Memory B cell (primary cell): Measurements from ENCODE around the gene RAD23B.

Source experiments
- ATAC-seq: fragments of 150-1000 bp; cut with Tn5 transposase; 2 replicates; pipeline ENCODE4 v1.10.0; 2021; ENCODE audit warnings: low read depth, mild to moderate bottlenecking, moderate library complexity
- DNase-seq, 2 donors: peaks; one replicate each; pipeline ENCODE4 v3.0.0; 2022; ENCODE audit warnings: low spot score in 2 of 2
- H3K27ac Mint-ChIP-seq: one replicate; pipeline ENCODE4 v1.8.0; 2022; ENCODE audit warnings: mild to moderate bottlenecking, moderate library complexity, mixed read lengths
- H3K27me3 Mint-ChIP-seq: one replicate; pipeline ENCODE4 v1.8.0; 2022; ENCODE audit warnings: mixed read lengths
- H3K36me3 Mint-ChIP-seq: one replicate; pipeline ENCODE4 v1.8.0; 2022; ENCODE audit warnings: mild to moderate bottlenecking, mixed read lengths
- H3K4me1 Mint-ChIP-seq: one replicate; pipeline ENCODE4 v1.8.0; 2022; ENCODE audit warnings: mixed read lengths
- H3K4me3 Mint-ChIP-seq: one replicate; pipeline ENCODE4 v1.8.0; 2022; ENCODE audit warnings: mild to moderate bottlenecking, moderate library complexity, mixed read lengths
- H3K9me3 Mint-ChIP-seq: one replicate; pipeline ENCODE4 v1.8.0; 2022; ENCODE audit warnings: mixed read lengths

The RAD23B gene

DNA sequence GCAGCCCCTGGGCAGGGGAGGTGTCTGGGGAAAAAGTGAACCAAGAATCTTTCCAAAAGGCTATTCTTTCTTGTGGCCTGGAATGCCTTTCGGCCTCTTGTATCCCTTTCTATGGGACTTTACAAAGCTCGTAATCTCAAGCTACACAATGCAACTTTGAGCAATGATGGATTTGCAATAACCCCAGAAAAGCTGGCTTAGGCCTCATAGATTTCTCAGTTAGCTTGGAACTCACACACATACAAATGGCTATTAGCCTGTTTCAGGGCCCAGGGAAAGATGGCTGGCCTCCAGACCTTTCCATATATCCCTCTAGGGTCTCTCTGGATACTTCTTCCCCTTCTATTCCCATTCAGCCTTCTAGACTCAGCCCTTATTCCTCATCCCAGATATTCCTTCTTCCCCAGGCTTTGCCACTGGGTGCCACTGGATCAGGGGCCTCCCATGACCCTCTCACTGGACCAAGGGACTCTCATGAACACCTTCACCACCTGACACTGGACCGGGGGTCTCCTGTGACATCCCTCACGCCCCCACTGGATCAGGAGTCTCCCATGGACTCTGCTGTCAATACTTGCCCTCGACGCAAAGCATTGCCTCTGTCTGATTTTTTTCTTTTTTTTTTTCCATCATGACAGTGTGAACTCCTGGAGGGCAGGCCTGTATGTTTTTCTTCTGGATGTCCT lies 59.5 kb downstream of the RAD23B start:
- Mint-ChIP-seq H3K4me3 (no peak overlapping the region), H3K9me3 (no peaks in the 10 kb centered on the region), H3K4me1 (peaks cover 10% of the 10 kb centered on the region), H3K27me3 (no peaks in the 10 kb centered on the region), H3K27ac (no peak overlapping the region), H3K36me3 (peaks cover 2% of the 10 kb centered on the region)
- no peak for ATAC-seq
- no peak for DNase-seq

DNA sequence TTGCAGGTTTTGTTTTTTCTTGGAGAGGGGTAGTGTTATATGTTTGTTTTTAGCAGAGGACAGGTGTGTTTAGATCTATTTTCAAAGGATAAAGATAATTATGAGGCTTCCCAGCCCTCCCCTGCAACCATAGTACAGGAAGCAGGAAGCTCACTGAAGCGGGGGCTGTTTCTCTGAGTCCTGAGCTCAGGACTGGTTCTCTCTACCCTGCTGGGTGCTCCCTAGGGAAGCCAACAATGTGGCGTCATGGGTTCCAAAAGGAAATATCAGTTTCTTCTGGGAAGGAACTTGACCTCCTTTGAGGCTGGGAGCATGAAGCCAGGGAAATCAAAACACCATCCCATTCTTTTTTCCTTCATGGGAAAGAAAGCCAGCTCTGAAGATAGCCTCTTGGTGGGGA lies 62.2 kb downstream of the RAD23B start:
- Mint-ChIP-seq H3K36me3 (no peaks in the 10 kb centered on the region), H3K27me3 (peaks cover 2% of the 10 kb centered on the region), H3K27ac (no peak overlapping the region), H3K4me3 (no peak overlapping the region), H3K9me3 (no peaks in the 10 kb centered on the region), H3K4me1 (peaks cover 7% of the 10 kb centered on the region)
- no peak for ATAC-seq
- no peak for DNase-seq

DNA sequence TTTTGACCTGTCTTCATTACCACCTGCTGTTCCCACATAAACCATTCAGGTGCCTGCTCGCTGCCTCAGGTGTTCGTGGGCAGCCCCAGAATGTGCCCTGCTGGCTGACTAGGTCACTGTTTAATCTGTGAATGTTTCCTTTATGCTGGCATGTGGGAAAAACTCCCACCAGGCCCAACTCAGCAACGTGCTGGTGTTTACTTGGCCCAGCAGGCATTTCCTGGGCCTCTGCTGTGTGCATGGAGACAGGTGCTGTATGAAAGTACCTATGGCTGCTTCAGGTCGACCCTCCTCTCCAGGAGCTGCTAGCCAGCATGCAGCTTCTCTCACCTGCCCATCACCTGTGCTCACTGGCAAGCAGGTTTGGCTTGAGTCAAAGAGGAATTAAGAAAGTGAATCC lies 65.8 kb downstream of the RAD23B start:
- no peak for ATAC-seq
- Mint-ChIP-seq H3K4me3 (no peak overlapping the region), H3K27me3 (peaks cover 13% of the 10 kb centered on the region), H3K36me3 (no peaks in the 10 kb centered on the region), H3K9me3 (no peaks in the 10 kb centered on the region), H3K27ac (no peak overlapping the region), H3K4me1 (no peaks in the 10 kb centered on the region)
- DNase-seq: no peak

DNA sequence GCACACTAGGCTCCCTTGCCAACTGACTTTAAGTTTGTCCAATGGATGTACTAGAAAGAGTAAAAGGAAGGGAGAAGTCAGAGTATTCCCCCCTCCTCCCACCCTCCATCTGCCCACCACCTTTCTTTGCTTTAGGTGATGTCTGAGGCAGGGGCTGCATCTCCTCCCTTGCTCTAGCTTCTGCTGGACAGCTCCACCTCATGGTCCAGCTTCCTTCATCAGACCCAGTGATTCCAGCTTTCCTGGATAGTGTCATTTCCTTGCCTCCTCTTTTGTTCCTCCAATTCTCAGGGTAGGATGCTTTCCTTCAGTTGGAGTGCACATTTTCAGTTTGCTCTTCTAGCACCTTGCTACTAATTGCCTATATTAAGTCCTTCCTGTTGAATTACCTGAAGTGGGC lies 67.4 kb downstream of the RAD23B start:
- Mint-ChIP-seq H3K4me1 (no peaks in the 10 kb centered on the region), H3K4me3 (no peak overlapping the region), H3K36me3 (no peaks in the 10 kb centered on the region), H3K27ac (no peak overlapping the region), H3K27me3 (peaks cover 15% of the 10 kb centered on the region), H3K9me3 (no peaks in the 10 kb centered on the region)
- DNase-seq: no peak
- no peak for ATAC-seq

DNA sequence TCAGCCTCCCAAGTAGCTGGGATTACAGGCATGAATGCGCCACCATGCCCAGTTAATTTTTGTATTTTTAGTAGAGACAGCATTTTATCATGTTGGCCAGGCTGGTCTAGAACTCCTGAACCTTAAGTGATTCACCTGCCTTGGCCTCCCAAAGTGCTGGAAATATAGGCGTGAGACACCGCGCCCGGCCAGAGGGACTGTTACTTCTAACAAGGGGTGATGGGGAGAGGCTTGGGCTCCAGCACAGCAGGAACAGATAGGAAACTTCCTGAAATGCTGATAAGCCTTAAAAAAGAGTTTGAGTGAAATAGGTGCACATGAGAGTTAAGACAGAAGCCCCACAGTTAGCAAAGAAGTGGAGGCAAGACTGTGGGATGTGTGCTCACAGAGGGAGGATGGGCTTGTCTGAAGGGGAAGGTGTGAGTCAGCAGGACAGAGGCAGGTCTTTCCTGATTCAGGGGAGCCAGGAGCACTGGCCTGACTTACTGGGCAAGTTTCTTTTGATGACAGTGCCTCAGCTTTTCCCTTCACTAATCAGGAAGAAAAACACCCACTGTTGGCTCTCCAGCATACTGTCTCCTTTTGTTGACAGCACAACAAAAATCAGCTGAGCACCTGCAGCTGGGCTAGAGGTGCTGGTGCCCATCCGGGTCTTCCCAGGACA lies 68.4 kb downstream of the RAD23B start:
- ATAC-seq (no peak), DNase-seq (no peak)
- Mint-ChIP-seq H3K9me3 (no peaks in the 10 kb centered on the region), H3K27ac (no peak overlapping the region), H3K27me3 (peaks cover 20% of the 10 kb centered on the region), H3K4me3 (no peak overlapping the region), H3K4me1 (no peaks in the 10 kb centered on the region), H3K36me3 (no peaks in the 10 kb centered on the region)

DNA sequence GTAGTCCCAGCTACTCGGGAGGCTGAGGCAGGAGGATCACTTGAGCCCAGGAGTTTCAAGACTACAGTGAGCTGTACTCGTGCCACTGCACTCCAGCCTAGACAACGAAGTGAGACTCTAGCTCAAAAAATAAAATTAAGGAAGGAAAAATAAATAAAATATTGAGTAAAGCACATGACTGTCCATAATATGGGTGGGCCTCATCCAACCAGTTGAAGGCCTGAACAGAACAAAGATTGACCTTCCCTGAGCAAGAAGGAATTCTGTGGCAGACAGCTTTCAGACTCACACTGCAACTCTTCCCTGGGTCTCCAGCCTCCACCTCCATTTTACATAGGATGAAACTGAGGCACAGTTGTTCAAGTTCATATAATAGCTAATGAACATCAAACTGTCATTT lies 72.3 kb downstream of the RAD23B start:
- Mint-ChIP-seq H3K4me3 (no peak overlapping the region), H3K4me1 (no peaks in the 10 kb centered on the region), H3K27me3 (peaks cover 18% of the 10 kb centered on the region), H3K36me3 (no peaks in the 10 kb centered on the region), H3K27ac (no peak overlapping the region), H3K9me3 (no peaks in the 10 kb centered on the region)
- DNase-seq (no peak), ATAC-seq (no peak)

DNA sequence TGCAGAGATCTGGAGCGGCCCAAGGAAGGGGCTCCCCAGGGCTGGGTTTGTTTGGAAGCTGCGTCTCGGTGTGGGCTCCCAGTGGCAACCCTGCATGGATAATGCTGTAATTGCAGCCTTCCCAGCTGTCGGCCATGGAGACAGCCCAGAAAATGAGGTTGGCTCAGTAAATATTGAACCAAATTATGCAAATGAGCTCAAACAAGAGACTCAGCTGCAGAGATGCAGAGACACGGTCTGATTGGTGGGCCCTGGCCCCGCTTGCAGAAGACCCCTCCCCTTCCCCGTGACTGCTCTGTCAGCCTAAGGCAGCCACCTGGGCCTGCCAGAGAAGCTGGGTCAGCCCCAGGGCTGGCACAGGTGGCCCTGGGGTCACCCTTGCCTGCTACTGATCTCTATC lies 75.9 kb downstream of the RAD23B start:
- Mint-ChIP-seq H3K9me3 (no peaks in the 10 kb centered on the region), H3K27me3 (peaks cover 7% of the 10 kb centered on the region), H3K27ac (no peak overlapping the region), H3K36me3 (no peaks in the 10 kb centered on the region), H3K4me3 (no peak overlapping the region), H3K4me1 (peaks cover 4% of the 10 kb centered on the region)
- DNase-seq (no peak), ATAC-seq (no peak)

DNA sequence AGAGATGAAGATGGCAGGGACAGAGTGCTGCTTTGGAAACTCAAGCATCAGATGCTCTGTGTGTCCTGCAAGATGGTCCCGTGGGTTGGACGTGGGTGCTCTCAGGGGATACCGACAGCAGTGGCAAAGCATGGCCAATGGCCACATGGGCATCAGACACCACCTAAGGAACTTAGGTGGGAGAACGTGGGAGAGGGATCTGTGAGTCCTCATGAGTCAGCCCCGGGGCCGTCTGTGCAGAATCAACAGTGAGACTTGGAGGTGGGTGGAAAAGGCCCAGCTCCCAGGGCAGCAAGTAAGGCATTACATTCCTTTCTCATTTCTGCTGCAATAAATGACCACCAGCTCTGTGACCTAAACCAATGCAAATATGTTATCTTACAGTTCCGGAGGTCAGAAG lies 77.0 kb downstream of the RAD23B start:
- H3K36me3 Mint-ChIP-seq: no peaks in the 10 kb centered on the region

DNA sequence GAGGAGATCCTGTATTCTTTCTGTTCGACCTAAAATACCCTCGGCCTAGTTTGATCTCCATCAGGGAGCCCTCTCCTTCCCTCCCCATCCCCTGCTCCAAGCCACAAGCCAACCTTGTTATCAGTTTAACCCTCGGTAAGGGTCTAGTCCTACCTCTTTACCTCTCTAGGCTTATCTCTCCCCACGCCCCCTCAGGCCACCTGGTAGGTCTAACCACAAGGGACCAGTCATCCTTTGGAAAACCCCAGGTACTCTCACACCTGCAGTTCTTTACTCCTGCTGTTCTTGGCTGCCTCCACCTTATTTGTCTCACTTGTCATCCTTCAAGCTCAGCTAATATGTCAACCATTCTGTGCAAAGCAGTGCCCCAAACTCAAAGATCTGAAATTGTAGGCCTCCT lies 78.7 kb downstream of the RAD23B start:
- H3K4me1 Mint-ChIP-seq: peaks cover 4% of the 10 kb centered on the region
- H3K4me3 Mint-ChIP-seq: no peak overlapping the region
- DNase-seq (no peak), ATAC-seq (peak; percentile 39)
- no peaks in the 10 kb centered on the region for H3K36me3 Mint-ChIP-seq
- H3K27me3 Mint-ChIP-seq: peaks cover 5% of the 10 kb centered on the region
- H3K27ac Mint-ChIP-seq: no peak overlapping the region
- H3K9me3 Mint-ChIP-seq: no peaks in the 10 kb centered on the region

More for the DNA sequence above, 77.0 kb downstream of the RAD23B start:
- Mint-ChIP-seq H3K9me3 (no peaks in the 10 kb centered on the region), H3K4me1 (peaks cover 4% of the 10 kb centered on the region), H3K27me3 (peaks cover 9% of the 10 kb centered on the region), H3K27ac (no peak overlapping the region), H3K4me3 (no peak overlapping the region)
- DNase-seq (no peak), ATAC-seq (no peak)

DNA sequence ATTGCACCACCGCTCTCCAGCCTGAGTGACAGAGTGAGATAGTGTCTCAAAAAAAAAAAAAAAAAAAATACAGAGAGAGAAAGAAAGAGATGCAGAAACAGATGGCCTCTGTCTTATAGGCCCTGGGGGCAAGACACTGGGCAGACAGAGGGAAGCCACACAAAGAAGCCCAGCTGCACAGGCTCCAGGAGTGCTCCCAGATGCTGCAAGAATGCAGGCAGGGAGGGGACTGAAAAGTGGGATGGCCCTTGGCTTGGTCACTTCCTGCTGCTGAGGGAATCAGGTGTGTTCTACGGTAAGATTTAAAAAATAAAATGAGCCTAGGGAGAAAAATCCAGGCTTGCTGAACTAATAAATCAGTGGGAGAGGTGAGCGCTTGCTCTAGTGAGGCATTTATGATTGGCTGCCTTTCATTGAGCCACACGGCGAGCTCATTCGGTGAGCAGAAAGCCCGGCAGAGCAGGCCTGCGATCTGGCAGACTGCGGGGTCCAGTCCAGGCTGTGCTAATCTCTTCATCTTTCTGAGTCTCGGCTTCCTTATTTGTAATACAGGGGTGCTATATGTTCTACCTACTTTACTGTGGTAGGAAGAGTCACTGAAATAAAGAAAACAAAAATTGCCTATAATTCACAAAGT lies 80.6 kb downstream of the RAD23B start:
- Mint-ChIP-seq H3K27me3 (peaks cover 5% of the 10 kb centered on the region), H3K9me3 (no peaks in the 10 kb centered on the region), H3K4me1 (peaks cover 4% of the 10 kb centered on the region), H3K4me3 (no peak overlapping the region), H3K27ac (no peak overlapping the region), H3K36me3 (no peaks in the 10 kb centered on the region)
- DNase-seq: no peak
- no peak for ATAC-seq

DNA sequence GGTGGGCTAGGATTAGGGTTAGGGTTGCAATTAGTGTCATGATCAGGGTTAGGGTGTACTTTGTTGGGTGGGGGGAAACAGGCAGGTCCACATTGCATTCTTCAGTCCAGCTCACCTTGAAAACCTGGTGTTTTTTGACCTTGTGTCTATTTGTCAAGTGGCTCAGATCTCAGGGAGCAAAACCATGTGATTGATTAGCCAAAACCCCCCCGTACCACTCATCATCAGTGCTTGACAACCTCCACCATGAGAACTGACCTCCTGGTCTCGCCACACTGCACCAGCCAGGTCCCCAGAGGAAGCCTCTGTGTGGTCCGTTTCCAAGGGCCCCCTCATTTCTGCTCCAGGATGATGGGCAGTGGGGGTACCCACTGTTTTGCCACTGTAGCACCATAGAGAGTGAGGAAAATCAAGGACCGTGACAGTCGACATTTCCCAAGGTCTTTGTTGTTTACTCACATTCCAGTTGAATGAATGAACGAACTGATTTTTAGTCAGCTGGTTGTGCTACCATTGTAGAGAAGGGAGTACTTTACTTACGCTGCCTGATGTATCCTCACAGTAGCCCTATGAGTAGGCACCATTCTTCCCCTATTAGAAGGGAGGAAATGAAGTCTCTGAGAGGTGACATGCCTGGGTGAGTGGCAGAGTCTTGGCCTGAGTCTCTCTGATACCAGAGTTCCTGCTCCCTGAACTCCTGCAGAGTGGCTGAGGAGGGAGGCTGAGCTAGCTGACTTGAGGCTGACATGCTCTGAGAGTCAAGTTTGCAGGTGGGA lies 84.8 kb downstream of the RAD23B start:
- H3K36me3 Mint-ChIP-seq: no peaks in the 10 kb centered on the region
- no peaks in the 10 kb centered on the region for H3K4me1 Mint-ChIP-seq
- H3K27ac Mint-ChIP-seq: no peak overlapping the region
- no peak for DNase-seq
- peaks cover 9% of the 10 kb centered on the region for H3K27me3 Mint-ChIP-seq
- H3K9me3 Mint-ChIP-seq: no peaks in the 10 kb centered on the region
- no peak overlapping the region for H3K4me3 Mint-ChIP-seq
- no peak for ATAC-seq

DNA sequence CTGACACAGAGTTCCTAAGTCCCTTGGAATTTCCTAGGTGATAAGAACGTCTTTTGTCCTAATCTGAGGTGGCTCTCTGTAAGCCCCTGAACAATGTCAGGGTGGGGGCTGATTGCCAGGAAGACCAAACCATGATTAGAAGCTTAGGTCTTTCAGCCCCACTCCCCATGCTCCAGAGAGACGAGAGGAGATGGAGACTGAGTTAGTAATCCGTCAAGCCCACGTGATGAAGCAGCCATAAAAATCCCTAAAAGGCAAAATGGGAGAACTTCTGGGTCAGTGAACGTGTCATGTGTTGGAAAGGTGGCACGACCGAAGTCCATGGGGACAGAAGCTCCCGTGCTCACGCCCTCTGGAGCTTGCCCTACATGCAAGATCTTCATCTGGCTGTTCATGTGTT lies 85.6 kb downstream of the RAD23B start:
- H3K27ac Mint-ChIP-seq: no peak overlapping the region
- no peak for DNase-seq
- H3K9me3 Mint-ChIP-seq: no peaks in the 10 kb centered on the region
- ATAC-seq: no peak
- no peaks in the 10 kb centered on the region for H3K4me1 Mint-ChIP-seq
- no peak overlapping the region for H3K4me3 Mint-ChIP-seq
- H3K27me3 Mint-ChIP-seq: peaks cover 9% of the 10 kb centered on the region
- no peaks in the 10 kb centered on the region for H3K36me3 Mint-ChIP-seq

DNA sequence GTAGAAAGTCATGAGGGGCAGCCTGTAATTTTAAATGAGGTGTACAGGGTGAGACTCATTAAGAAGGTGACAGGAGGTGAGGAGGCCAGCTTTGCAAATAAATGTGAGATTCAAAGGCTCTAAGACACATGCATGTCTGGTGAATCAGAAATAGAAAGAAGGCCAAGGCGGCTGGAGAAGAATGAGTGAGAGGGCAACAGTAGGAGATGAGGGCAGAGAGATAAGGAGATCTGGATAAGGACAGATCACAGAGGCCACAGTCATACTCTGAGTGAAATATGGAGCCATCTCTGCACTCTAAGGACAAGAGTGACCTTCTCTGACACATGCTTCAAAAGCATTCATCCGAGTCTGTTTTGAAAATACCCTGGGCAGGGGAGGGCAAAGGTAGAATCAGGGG lies 90.7 kb downstream of the RAD23B start:
- ATAC-seq: no peak

DNA sequence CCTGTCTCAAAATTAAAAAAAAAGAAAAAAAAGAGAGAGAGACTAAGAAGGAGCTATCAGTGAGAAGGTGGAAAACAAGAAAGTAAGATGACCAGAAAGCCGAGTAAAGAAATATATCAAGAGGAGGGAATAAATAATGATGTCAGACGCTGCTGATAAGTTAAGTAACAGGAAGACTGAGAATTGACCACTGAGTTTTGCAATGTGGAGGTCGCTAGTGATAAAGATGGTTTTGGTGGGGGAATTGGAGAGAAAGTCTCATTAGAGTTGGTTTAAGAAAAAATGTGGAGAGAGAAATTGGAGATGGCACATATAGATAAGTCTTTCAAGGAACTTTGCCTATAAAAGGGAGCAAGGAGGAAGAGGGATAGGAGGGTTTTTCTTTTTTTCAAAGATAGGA lies 91.9 kb downstream of the RAD23B start:
- Mint-ChIP-seq H3K9me3 (no peaks in the 10 kb centered on the region), H3K4me3 (no peak overlapping the region), H3K4me1 (no peaks in the 10 kb centered on the region), H3K27me3 (peaks cover 1% of the 10 kb centered on the region), H3K27ac (no peak overlapping the region), H3K36me3 (no peaks in the 10 kb centered on the region)
- ATAC-seq (no peak), DNase-seq (no peak)

More for the DNA sequence above, 90.7 kb downstream of the RAD23B start:
- Mint-ChIP-seq H3K27ac (no peak overlapping the region), H3K27me3 (peaks cover 4% of the 10 kb centered on the region), H3K4me3 (no peak overlapping the region), H3K9me3 (no peaks in the 10 kb centered on the region), H3K4me1 (no peaks in the 10 kb centered on the region), H3K36me3 (no peaks in the 10 kb centered on the region)
- DNase-seq: no peak
